ENCODE measurements around the gene TRPM5.

GRCh38 chr11:2404735-2405196, 39.5 kb downstream of the TRPM5 start:
- TF ChIP-seq POLR2AphosphoS5 (IDR thresholded peaks at IDR 0.05) (no peak), EP300 (IDR thresholded peaks at IDR 0.05) (no peak)
- TF ChIP-seq, protein P1, sequence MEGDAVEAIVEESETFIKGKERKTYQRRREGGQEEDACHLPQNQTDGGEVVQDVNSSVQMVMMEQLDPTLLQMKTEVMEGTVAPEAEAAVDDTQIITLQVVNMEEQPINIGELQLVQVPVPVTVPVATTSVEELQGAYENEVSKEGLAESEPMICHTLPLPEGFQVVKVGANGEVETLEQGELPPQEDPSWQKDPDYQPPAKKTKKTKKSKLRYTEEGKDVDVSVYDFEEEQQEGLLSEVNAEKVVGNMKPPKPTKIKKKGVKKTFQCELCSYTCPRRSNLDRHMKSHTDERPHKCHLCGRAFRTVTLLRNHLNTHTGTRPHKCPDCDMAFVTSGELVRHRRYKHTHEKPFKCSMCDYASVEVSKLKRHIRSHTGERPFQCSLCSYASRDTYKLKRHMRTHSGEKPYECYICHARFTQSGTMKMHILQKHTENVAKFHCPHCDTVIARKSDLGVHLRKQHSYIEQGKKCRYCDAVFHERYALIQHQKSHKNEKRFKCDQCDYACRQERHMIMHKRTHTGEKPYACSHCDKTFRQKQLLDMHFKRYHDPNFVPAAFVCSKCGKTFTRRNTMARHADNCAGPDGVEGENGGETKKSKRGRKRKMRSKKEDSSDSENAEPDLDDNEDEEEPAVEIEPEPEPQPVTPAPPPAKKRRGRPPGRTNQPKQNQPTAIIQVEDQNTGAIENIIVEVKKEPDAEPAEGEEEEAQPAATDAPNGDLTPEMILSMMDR (IDR thresholded peaks at IDR 0.05), result no peak

Measured in stomach (tissue), 4 donors.